Measurements from ENCODE around the gene SPIRE1.
"Not testable (repeated sequence)": the region's sequence is repeated elsewhere in the genome, so short reads cannot be mapped to it uniquely, and the experiment has no call there.

Gene SPIRE1

GRCh38 chr18:12645751-12646203 lies 12.1 kb downstream of the SPIRE1 start:
- no peak overlapping the region for H3K4me3 ChIP-seq (ENCODE audit: low read depth, low read length)
- TF ChIP-seq MAX (IDR thresholded peaks at IDR 0.05; ENCODE audit: low read depth, low read length) (no peak), CTCF (IDR thresholded peaks at IDR 0.05; ENCODE audit: low read depth, low read length) (no peak), POLR2A (IDR thresholded peaks at IDR 0.05; ENCODE audit: extremely low read depth, insufficient read length) (no peak), MYC (IDR thresholded peaks at IDR 0.05; ENCODE audit: low read depth, low read length) (no peak)
- no peak for DNase-seq (ENCODE audit: low read depth)

GRCh38 chr18:12645254-12645653 lies 12.7 kb downstream of the SPIRE1 start:
- DNase-seq (ENCODE audit: low read depth) = no peak

GRCh38 chr18:12643756-12644155 lies 14.2 kb downstream of the SPIRE1 start:
- DNase-seq (ENCODE audit: low read depth) = not testable (repeated sequence)

More at GRCh38 chr18:12645254-12645653, 12.7 kb downstream of the SPIRE1 start:
- no peak for TF ChIP-seq POLR2A (IDR thresholded peaks at IDR 0.05; ENCODE audit: extremely low read depth, insufficient read length)
- TF ChIP-seq MYC (IDR thresholded peaks at IDR 0.05; ENCODE audit: low read depth, low read length) = no peak
- TF ChIP-seq CTCF (IDR thresholded peaks at IDR 0.05; ENCODE audit: low read depth, low read length) = no peak
- TF ChIP-seq MAX (IDR thresholded peaks at IDR 0.05; ENCODE audit: low read depth, low read length) = no peak
- H3K4me3 ChIP-seq (ENCODE audit: low read depth, low read length) = no peak overlapping the region

GRCh38 chr18:12640881-12641200 lies 17.1 kb downstream of the SPIRE1 start:
- DNase-seq (ENCODE audit: low read depth) = no peak
- H3K4me3 ChIP-seq (ENCODE audit: low read depth, low read length) = no peak overlapping the region
- TF ChIP-seq POLR2A (IDR thresholded peaks at IDR 0.05; ENCODE audit: extremely low read depth, insufficient read length) = no peak
- TF ChIP-seq CTCF (IDR thresholded peaks at IDR 0.05; ENCODE audit: low read depth, low read length) = no peak
- TF ChIP-seq MYC (IDR thresholded peaks at IDR 0.05; ENCODE audit: low read depth, low read length) = no peak
- TF ChIP-seq MAX (IDR thresholded peaks at IDR 0.05; ENCODE audit: low read depth, low read length) = no peak

More at GRCh38 chr18:12643756-12644155, 14.2 kb downstream of the SPIRE1 start:
- not testable (repeated sequence) for H3K4me3 ChIP-seq (ENCODE audit: low read depth, low read length)

GRCh38 chr18:12639990-12640880 lies 17.7 kb downstream of the SPIRE1 start:
- DNase-seq (ENCODE audit: low read depth) = no peak

More at GRCh38 chr18:12639990-12640880, 17.7 kb downstream of the SPIRE1 start:
- no peak overlapping the region for H3K4me3 ChIP-seq (ENCODE audit: low read depth, low read length)
- TF ChIP-seq CTCF (IDR thresholded peaks at IDR 0.05; ENCODE audit: low read depth, low read length) = no peak
- no peak for TF ChIP-seq POLR2A (IDR thresholded peaks at IDR 0.05; ENCODE audit: extremely low read depth, insufficient read length)
- no peak for TF ChIP-seq MAX (IDR thresholded peaks at IDR 0.05; ENCODE audit: low read depth, low read length)
- no peak for TF ChIP-seq MYC (IDR thresholded peaks at IDR 0.05; ENCODE audit: low read depth, low read length)

Data from NB4 (cell line).